Measurements from ENCODE around the gene EED. TPM values are rescaled to one million over a fixed set of nuclear protein-coding genes. Genes with fewer than 3 reads are reported as not detected.

Gene EED
- total RNA-seq, 1 experiment from 2014 or later: 25.2 TPM

DNA sequence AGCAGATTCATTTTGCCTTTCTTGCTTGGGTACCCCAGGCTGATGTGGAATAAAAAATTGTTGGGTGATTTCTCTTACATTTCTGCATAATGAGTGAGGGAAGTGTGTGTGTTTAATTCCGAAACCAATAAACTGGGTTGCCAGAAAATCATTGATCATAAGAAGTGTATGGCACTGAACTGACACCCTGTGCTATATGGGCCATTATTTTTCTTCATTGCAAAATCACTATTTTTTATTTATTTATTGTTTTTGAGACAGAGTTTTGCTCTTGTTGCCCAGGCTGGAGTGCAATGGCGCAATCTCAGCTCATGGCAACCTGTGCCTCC lies 42.9 kb downstream of the EED start:
- TF ChIP-seq ELF1 (IDR thresholded peaks at IDR 0.05; ENCODE audit: borderline replicate concordance, low read depth): no peak
- no peak for TF ChIP-seq EZH2 (IDR thresholded peaks at IDR 0.05)
- TF ChIP-seq JUND (IDR thresholded peaks at IDR 0.05): no peak
- TF ChIP-seq CEBPB (IDR thresholded peaks at IDR 0.05; ENCODE audit: low read depth): no peak
- no peak for TF ChIP-seq TCF7L2 (IDR thresholded peaks at IDR 0.05; ENCODE audit: borderline replicate concordance, extremely low read depth, insufficient read depth, insufficient read length)
- no peak for TF ChIP-seq FOSL1 (IDR thresholded peaks at IDR 0.05; ENCODE audit: low read depth)
- TF ChIP-seq, protein P1, sequence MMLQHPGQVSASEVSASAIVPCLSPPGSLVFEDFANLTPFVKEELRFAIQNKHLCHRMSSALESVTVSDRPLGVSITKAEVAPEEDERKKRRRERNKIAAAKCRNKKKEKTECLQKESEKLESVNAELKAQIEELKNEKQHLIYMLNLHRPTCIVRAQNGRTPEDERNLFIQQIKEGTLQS (IDR thresholded peaks at IDR 0.05): no peak
- no peak for TF ChIP-seq SIN3A (IDR thresholded peaks at IDR 0.05; ENCODE audit: low read depth)
- TF ChIP-seq, protein P2, sequence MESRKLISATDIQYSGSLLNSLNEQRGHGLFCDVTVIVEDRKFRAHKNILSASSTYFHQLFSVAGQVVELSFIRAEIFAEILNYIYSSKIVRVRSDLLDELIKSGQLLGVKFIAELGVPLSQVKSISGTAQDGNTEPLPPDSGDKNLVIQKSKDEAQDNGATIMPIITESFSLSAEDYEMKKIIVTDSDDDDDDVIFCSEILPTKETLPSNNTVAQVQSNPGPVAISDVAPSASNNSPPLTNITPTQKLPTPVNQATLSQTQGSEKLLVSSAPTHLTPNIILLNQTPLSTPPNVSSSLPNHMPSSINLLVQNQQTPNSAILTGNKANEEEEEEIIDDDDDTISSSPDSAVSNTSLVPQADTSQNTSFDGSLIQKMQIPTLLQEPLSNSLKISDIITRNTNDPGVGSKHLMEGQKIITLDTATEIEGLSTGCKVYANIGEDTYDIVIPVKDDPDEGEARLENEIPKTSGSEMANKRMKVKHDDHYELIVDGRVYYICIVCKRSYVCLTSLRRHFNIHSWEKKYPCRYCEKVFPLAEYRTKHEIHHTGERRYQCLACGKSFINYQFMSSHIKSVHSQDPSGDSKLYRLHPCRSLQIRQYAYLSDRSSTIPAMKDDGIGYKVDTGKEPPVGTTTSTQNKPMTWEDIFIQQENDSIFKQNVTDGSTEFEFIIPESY (IDR thresholded peaks at IDR 0.05; ENCODE audit: extremely low read depth, insufficient replicate concordance, low read length): no peak
- TF ChIP-seq ZNF274 (IDR thresholded peaks at IDR 0.05; ENCODE audit: low read depth, low read length): no peak
- TF ChIP-seq POLR2A (IDR thresholded peaks at IDR 0.05; ENCODE audit: borderline replicate concordance, extremely low read depth, insufficient read depth, insufficient read length): no peak
- ChIA-PET RAD21 (ENCODE audit: low non-redundant PET in 1 of 2, low total read pairs in 2 of 2, uncharacterized antibody in 2 of 2, unreplicated experiment in 2 of 2) (no interaction called here), POLR2A (no interaction called here), CTCF (no interaction called here)
- DNase-seq (ENCODE audit: low read depth, low spot score) (no peak), ATAC-seq (no peak)
- BruUV-seq (replicated peaks): no TSS peak
- no peak overlapping the region for H3K4me2 ChIP-seq (ENCODE audit: low read length)
- intact Hi-C loops (cut with micrococcal nuclease): no loop called here
- H3K9me3 ChIP-seq (ENCODE audit: control insufficient read depth in 1 of 2, insufficient read depth in 1 of 2, low read depth in 1 of 2, low read length in 2 of 2): no peaks in the 10 kb centered on the region
- H3K79me2 ChIP-seq (ENCODE audit: insufficient read depth, low read length): no peaks in the 10 kb centered on the region
- no peak overlapping the region for H3K27ac ChIP-seq (ENCODE audit: low read depth, low read length)
- H3K9me2 ChIP-seq (ENCODE audit: insufficient read depth): no peaks in the 10 kb centered on the region
- no peak overlapping the region for H3K4me3 ChIP-seq (replicated peaks in 1 of 2; ENCODE audit: low read depth in 1 of 2, low read length in 2 of 2)
- H4K20me1 ChIP-seq (ENCODE audit: insufficient read depth): no peaks in the 10 kb centered on the region
- H3K4me1 ChIP-seq (ENCODE audit: control insufficient read depth in 1 of 2, insufficient read depth in 2 of 2, low read length in 2 of 2): no peaks in the 10 kb centered on the region
- H3K27me3 ChIP-seq (ENCODE audit: insufficient read depth, low read length): no peaks in the 10 kb centered on the region
- no peak overlapping the region for H2AFZ ChIP-seq (ENCODE audit: low read depth, low read length, poor library complexity, severe bottlenecking)
- no peaks in the 10 kb centered on the region; a peak in 1 of 4 replicates for H3K36me3 ChIP-seq (ENCODE audit: control insufficient read depth in 1 of 2, insufficient read depth in 2 of 2, low read length in 2 of 2)
- no peak overlapping the region for H3K9ac ChIP-seq (ENCODE audit: low read length)

Data from HCT116 (cell line).